Transverse colon (tissue), 3 donors: ENCODE data around the gene MEIS2.

Experiments
- CTCF ChIP-seq, 5 experiments: fragments of 200-600 bp in 3 of 5; fragments of 450-650 bp in 2 of 5; sonication (generic) in 3 of 5; IDR thresholded peaks; 1 replicate in 2 of 5; 2 replicates in 3 of 5; pipeline ENCODE4 v1.5.1; 2016 to 2017; ENCODE audit warnings: antibody characterized with exemption in 5 of 5, inconsistent platforms in 3 of 5, mild to moderate bottlenecking in 2 of 5, moderate library complexity in 1 of 5
- EP300 ChIP-seq: sonication (generic); formaldehyde crosslinking; IDR thresholded peaks from one replicate; pipeline ENCODE4 v1.6.1; 2017; ENCODE audit warnings: antibody characterized with exemption, low read depth
- POLR2A ChIP-seq: fragments of 450-650 bp; IDR thresholded peaks from one replicate; pipeline ENCODE4 v1.6.1; 2016; ENCODE audit warnings: antibody characterized with exemption, mild to moderate bottlenecking, moderate library complexity

DNA sequence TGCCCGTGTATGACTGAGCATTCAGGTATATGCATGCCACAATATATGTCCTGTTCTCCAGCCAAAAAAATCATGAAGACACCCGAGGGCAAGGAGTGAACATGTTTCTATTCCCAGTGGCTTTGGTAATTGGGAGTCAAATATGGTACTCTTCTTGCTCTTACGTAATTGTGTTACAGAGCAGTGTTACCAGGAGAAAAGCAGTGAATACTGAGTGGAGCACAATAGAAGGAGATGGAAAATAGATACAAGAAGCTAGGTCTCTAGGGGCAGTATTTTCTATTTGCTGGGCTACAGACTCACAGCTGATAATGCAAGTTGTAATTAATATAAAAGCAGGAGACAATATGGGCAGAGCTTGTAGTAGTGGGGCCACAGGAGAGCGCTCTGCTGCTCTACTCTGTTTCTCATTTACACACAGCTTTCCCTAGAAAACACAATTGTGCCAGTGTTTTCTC, 13.2 kb downstream of the MEIS2 start:
- TF ChIP-seq EP300: no peak
- TF ChIP-seq CTCF (IDR thresholded peaks at IDR 0.05): no peak
- TF ChIP-seq POLR2A: no peak
